Neuronal stem cell (in vitro differentiated cells): ENCODE results near the gene ZCWPW2.

Source experiments
- DNase-seq: peaks from one replicate; pipeline ENCODE4 v3.0.0-alpha.2; 2013; ENCODE audit warnings: low spot score
- H2AFZ ChIP-seq: one replicate; pipeline ENCODE4 v1.6.1; 2013; ENCODE audit warnings: mild to moderate bottlenecking, low read length, inconsistent platforms
- H2AK5ac ChIP-seq: 2 replicates; pipeline ENCODE4 v1.6.1; 2013; ENCODE audit warnings: low read depth, mild to moderate bottlenecking, inconsistent platforms, low read length, moderate library complexity, mixed read lengths
- H2BK120ac ChIP-seq: 2 replicates; pipeline ENCODE4 v1.6.1; 2013; ENCODE audit warnings: low read depth, mild to moderate bottlenecking, inconsistent platforms, low read length, moderate library complexity, mixed read lengths
- H2BK12ac ChIP-seq: one replicate; pipeline ENCODE4 v1.6.1; 2013; ENCODE audit warnings: low read length, inconsistent platforms
- H2BK15ac ChIP-seq: 2 replicates; pipeline ENCODE4 v1.6.1; 2013; ENCODE audit warnings: mild to moderate bottlenecking, low read length, inconsistent platforms, mixed read lengths
- H2BK5ac ChIP-seq: one replicate; pipeline ENCODE4 v1.6.1; 2013; ENCODE audit warnings: inconsistent platforms, mild to moderate bottlenecking, low read length, moderate library complexity
- H3K14ac ChIP-seq: one replicate; pipeline ENCODE4 v1.6.1; 2013; ENCODE audit warnings: low read length, inconsistent platforms
- H3K18ac ChIP-seq: 2 replicates; pipeline ENCODE4 v1.6.1; 2013; ENCODE audit warnings: low read length, inconsistent platforms
- H3K23ac ChIP-seq: 2 replicates; pipeline ENCODE4 v1.6.1; 2013; ENCODE audit warnings: low read depth, mild to moderate bottlenecking, mixed read lengths, low read length, inconsistent platforms; ENCODE audit not compliant: poor library complexity
- H3K27ac ChIP-seq: replicated peaks from 3 replicates; pipeline ENCODE4 v1.5.1; 2013; ENCODE audit warnings: low read length, inconsistent platforms
- H3K27me3 ChIP-seq, 3 experiments: 2 replicates each; pipeline ENCODE4 v1.6.1; 2013; ENCODE audit warnings: low read length in 3 of 3, mild to moderate bottlenecking in 2 of 3, inconsistent platforms in 1 of 3, low read depth in 1 of 3, mixed read lengths in 1 of 3, moderate library complexity in 1 of 3; ENCODE audit not compliant: control insufficient read depth in 3 of 3, insufficient read depth in 3 of 3
- H3K36me3 ChIP-seq, 2 donors: replicated peaks in 1 of 2; 2 replicates each; pipeline ENCODE4 v1.6.1; 2013; ENCODE audit warnings: low read length in 2 of 2; ENCODE audit not compliant: control insufficient read depth in 2 of 2, insufficient read depth in 2 of 2
- H3K4ac ChIP-seq: 2 replicates; pipeline ENCODE4 v1.6.1; 2013; ENCODE audit warnings: inconsistent platforms, mild to moderate bottlenecking, low read length, moderate library complexity
- H3K4me1 ChIP-seq, 2 donors: 1 replicate in 1 of 2; 2 replicates in 1 of 2; pipeline ENCODE4 v1.6.1; 2013; ENCODE audit warnings: low read length in 2 of 2, low read depth in 1 of 2; ENCODE audit not compliant: control insufficient read depth in 2 of 2, insufficient read depth in 1 of 2
- H3K4me2 ChIP-seq: one replicate; pipeline ENCODE4 v1.6.1; 2013; ENCODE audit warnings: mild to moderate bottlenecking, low read length, inconsistent platforms; ENCODE audit not compliant: insufficient read depth, poor library complexity, severe bottlenecking
- H3K4me3 ChIP-seq, 2 donors: 2 replicates each; pipeline ENCODE4 v1.5.1; 2013; ENCODE audit warnings: low read length in 2 of 2, mild to moderate bottlenecking in 2 of 2, inconsistent platforms in 1 of 2, moderate library complexity in 1 of 2
- H3K79me1 ChIP-seq: one replicate; pipeline ENCODE4 v1.6.1; 2013; ENCODE audit warnings: low read depth, mild to moderate bottlenecking, inconsistent platforms, low read length, moderate library complexity
- H3K9ac ChIP-seq: one replicate; pipeline ENCODE4 v1.6.1; 2013; ENCODE audit warnings: mild to moderate bottlenecking, low read depth, low read length, inconsistent platforms; ENCODE audit not compliant: poor library complexity
- H3K9me3 ChIP-seq, 2 donors: replicated peaks in 1 of 2; 2 replicates each; pipeline versions ENCODE3 to v1.6.1; 2013; ENCODE audit warnings: low read length in 2 of 2, mild to moderate bottlenecking in 2 of 2, inconsistent platforms in 1 of 2, low read depth in 1 of 2, mixed read lengths in 1 of 2, moderate library complexity in 1 of 2; ENCODE audit not compliant: control insufficient read depth in 2 of 2, insufficient read depth in 1 of 2
- H4K8ac ChIP-seq: one replicate; pipeline ENCODE4 v1.6.1; 2013; ENCODE audit warnings: low read depth, mild to moderate bottlenecking, inconsistent platforms, low read length, moderate library complexity
- H4K91ac ChIP-seq: one replicate; pipeline ENCODE4 v1.6.1; 2013; ENCODE audit warnings: low read length, low read depth, mild to moderate bottlenecking, inconsistent platforms; ENCODE audit not compliant: poor library complexity
- WGBS, 2 donors: extraction: QIAGEN DNeasy Blood & Tissue Kit; methylation state at CpG; one replicate each; pipeline ENCODE4 v1.1.7; 2013; ENCODE audit warnings: missing lambda C conversion rate in 2 of 2, mixed read lengths in 1 of 2; ENCODE audit not compliant: insufficient read length in 2 of 2, insufficient replicate concordance in 1 of 2; ENCODE audit errors: extremely low coverage in 2 of 2; 5-methylcytosine and 5-hydroxymethylcytosine counted together

The ZCWPW2 gene

DNA sequence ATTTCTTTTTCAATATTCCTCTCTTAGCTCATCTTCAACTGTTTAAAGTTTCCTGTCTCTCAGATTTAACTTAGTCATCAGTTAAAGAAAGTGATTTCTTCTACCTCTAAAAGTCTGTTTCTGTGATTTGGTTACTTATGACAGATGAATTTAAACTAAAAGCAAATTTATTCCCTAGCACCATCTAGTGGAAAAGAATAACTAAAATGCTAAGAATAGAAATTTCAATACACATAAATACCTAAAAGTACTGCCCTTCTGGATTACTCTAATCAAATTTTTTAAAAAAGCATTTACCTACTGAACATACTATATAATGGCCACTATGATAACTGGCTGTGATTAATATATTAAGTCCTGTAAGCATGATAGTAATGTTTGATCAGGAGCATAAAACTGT, 14.0 kb upstream of the ZCWPW2 start:
- H4K91ac ChIP-seq, result no peak overlapping the region
- H2BK12ac ChIP-seq, result no peak overlapping the region
- no peak overlapping the region for H3K4me2 ChIP-seq
- H3K27ac ChIP-seq, result no peak overlapping the region
- H3K9ac ChIP-seq, result no peak overlapping the region
- H3K79me1 ChIP-seq, result no peaks in the 10 kb centered on the region
- H2BK120ac ChIP-seq, result no peak overlapping the region
- no peak overlapping the region for H2BK5ac ChIP-seq
- no peak overlapping the region for H4K8ac ChIP-seq
- no peaks in the 10 kb centered on the region for H3K4me1 ChIP-seq
- no peaks in the 10 kb centered on the region for H3K9me3 ChIP-seq
- no peak overlapping the region for H3K18ac ChIP-seq
- no peak overlapping the region for H2BK15ac ChIP-seq
- H2AFZ ChIP-seq, result no peak overlapping the region
- H3K4me3 ChIP-seq, result no peak overlapping the region
- no peak for DNase-seq
- H3K23ac ChIP-seq, result no peak overlapping the region
- H3K4ac ChIP-seq, result no peak overlapping the region
- peaks cover 0 to 96% of the 10 kb centered on the region in 2 donors for H3K36me3 ChIP-seq
- no peaks in the 10 kb centered on the region for H3K27me3 ChIP-seq
- H2AK5ac ChIP-seq, result no peak overlapping the region
- H3K14ac ChIP-seq, result no peak overlapping the region

DNA sequence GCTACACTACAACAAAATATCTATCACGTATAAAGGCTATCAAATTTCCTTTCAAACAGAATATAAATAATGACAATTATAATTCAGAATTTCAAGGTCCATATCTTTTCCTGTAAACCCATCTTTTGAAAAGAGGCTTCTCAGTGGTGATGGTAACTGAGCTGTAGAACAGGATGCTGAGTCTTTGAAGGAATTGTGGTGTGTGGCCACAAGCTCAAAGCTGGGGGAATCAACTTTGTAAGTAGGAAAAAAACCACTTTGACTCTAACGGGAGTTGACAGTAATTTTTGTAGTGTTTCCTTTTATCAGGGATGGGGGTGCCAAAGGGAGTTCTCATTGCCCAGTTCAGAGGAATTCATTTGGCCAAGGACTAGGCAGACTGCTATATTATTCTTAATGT, 13.3 kb upstream of the ZCWPW2 start:
- no peaks in the 10 kb centered on the region for H3K4me1 ChIP-seq
- no peak overlapping the region for H2BK120ac ChIP-seq
- no peak overlapping the region for H3K4ac ChIP-seq
- H3K4me3 ChIP-seq, result no peak overlapping the region
- H2BK5ac ChIP-seq, result no peak overlapping the region
- no peak overlapping the region for H2BK15ac ChIP-seq
- no peak overlapping the region for H2AFZ ChIP-seq
- no CpG with 5 or more reads among the region's 2 CpGs for WGBS, 2 donors
- no peak overlapping the region for H3K14ac ChIP-seq
- H2AK5ac ChIP-seq, result no peak overlapping the region
- no peak overlapping the region for H3K23ac ChIP-seq
- no peaks in the 10 kb centered on the region for H3K9me3 ChIP-seq
- H3K4me2 ChIP-seq, result no peak overlapping the region
- H3K79me1 ChIP-seq, result no peaks in the 10 kb centered on the region
- no peak overlapping the region for H4K8ac ChIP-seq
- H3K36me3 ChIP-seq, result peaks cover 0 to 97% of the 10 kb centered on the region in 2 donors
- no peak overlapping the region for H2BK12ac ChIP-seq
- no peak overlapping the region for H3K27ac ChIP-seq
- H3K18ac ChIP-seq, result no peak overlapping the region
- H4K91ac ChIP-seq, result no peak overlapping the region
- H3K27me3 ChIP-seq, result no peaks in the 10 kb centered on the region
- DNase-seq, result no peak
- no peak overlapping the region for H3K9ac ChIP-seq

GRCh38 chr3:28337230-28337629, 11.3 kb upstream of the ZCWPW2 start:
- no peak overlapping the region for H3K4me2 ChIP-seq
- H3K79me1 ChIP-seq, result no peaks in the 10 kb centered on the region
- H4K91ac ChIP-seq, result no peak overlapping the region
- H3K27me3 ChIP-seq, result no peaks in the 10 kb centered on the region
- H3K4me3 ChIP-seq, result no peak overlapping the region
- H3K4me1 ChIP-seq, result no peaks in the 10 kb centered on the region
- no peak overlapping the region for H3K27ac ChIP-seq
- no peak overlapping the region for H3K14ac ChIP-seq
- H2BK12ac ChIP-seq, result no peak overlapping the region
- DNase-seq, result no peak
- H2BK15ac ChIP-seq, result no peak overlapping the region
- H4K8ac ChIP-seq, result no peak overlapping the region
- H3K9ac ChIP-seq, result no peak overlapping the region
- H3K36me3 ChIP-seq, result peaks cover 0 to 89% of the 10 kb centered on the region in 2 donors
- no peak overlapping the region for H2BK120ac ChIP-seq
- no peak overlapping the region for H3K23ac ChIP-seq
- H2AK5ac ChIP-seq, result no peak overlapping the region
- H2AFZ ChIP-seq, result no peak overlapping the region
- no peak overlapping the region for H3K18ac ChIP-seq
- no peak overlapping the region for H3K4ac ChIP-seq
- no peak overlapping the region for H2BK5ac ChIP-seq
- H3K9me3 ChIP-seq, result no peaks in the 10 kb centered on the region

- no peak overlapping the region for H3K18ac ChIP-seq
- no peak overlapping the region for H3K4me3 ChIP-seq
Observed at GRCh38 chr3:28343144-28343543, 5.4 kb upstream of the ZCWPW2 start.

More at GRCh38 chr3:28343144-28343543, 5.4 kb upstream of the ZCWPW2 start:
- no peak overlapping the region for H3K23ac ChIP-seq
- H3K79me1 ChIP-seq, result peaks cover 2% of the 10 kb centered on the region
- peaks cover 0 to 7% of the 10 kb centered on the region in 2 donors for H3K4me1 ChIP-seq
- H3K4ac ChIP-seq, result no peak overlapping the region
- no peak overlapping the region for H2BK12ac ChIP-seq
- H4K8ac ChIP-seq, result no peak overlapping the region
- H3K36me3 ChIP-seq, result peaks cover 0 to 31% of the 10 kb centered on the region in 2 donors
- H2BK5ac ChIP-seq, result no peak overlapping the region
- no peaks in the 10 kb centered on the region for H3K27me3 ChIP-seq
- no peak overlapping the region for H2AK5ac ChIP-seq
- no peak overlapping the region for H3K14ac ChIP-seq
- no peak overlapping the region for H3K9ac ChIP-seq
- no peak overlapping the region for H4K91ac ChIP-seq
- no peak overlapping the region for H2BK15ac ChIP-seq
- H2AFZ ChIP-seq, result no peak overlapping the region
- no peaks in the 10 kb centered on the region for H3K9me3 ChIP-seq
- H3K27ac ChIP-seq, result no peak overlapping the region
- no peak for DNase-seq
- H2BK120ac ChIP-seq, result no peak overlapping the region
- no peak overlapping the region for H3K4me2 ChIP-seq
